Measurements from ENCODE around the gene IGDCC3.

Gene IGDCC3

GRCh38 chr15:65336493-65337435, 41.0 kb downstream of the IGDCC3 start:
- Mint-ChIP-seq H3K36me3 (ENCODE audit: insufficient read depth) (no peaks in the 10 kb centered on the region), H3K27me3 (peaks cover 32 to 76% of the 10 kb centered on the region in 2 donors), H3K9me3 (no peaks in the 10 kb centered on the region), H3K4me3 (no peak overlapping the region), H3K4me1 (ENCODE audit: low read depth in 2 of 2) (peaks cover 0 to 4% of the 10 kb centered on the region in 2 donors), H3K27ac (no peak overlapping the region)
- no peak for ATAC-seq (replicated peaks)
- DNase-seq: no peak

- Mint-ChIP-seq H3K27ac (no peak overlapping the region), H3K27me3 (peaks cover 34 to 82% of the 10 kb centered on the region in 2 donors), H3K36me3 (ENCODE audit: insufficient read depth) (no peaks in the 10 kb centered on the region), H3K9me3 (no peaks in the 10 kb centered on the region), H3K4me3 (no peak overlapping the region), H3K4me1 (ENCODE audit: low read depth in 2 of 2) (peaks cover 0 to 4% of the 10 kb centered on the region in 2 donors)
- no peak for ATAC-seq (replicated peaks)
- no peak for DNase-seq
Observed at GRCh38 chr15:65335278-65336055, 42.3 kb downstream of the IGDCC3 start.

GRCh38 chr15:65334586-65335231, 43.1 kb downstream of the IGDCC3 start:
- Mint-ChIP-seq H3K9me3 (no peaks in the 10 kb centered on the region), H3K27me3 (peaks cover 26 to 79% of the 10 kb centered on the region in 2 donors), H3K36me3 (ENCODE audit: insufficient read depth) (no peaks in the 10 kb centered on the region), H3K4me3 (no peak overlapping the region), H3K27ac (no peak overlapping the region), H3K4me1 (ENCODE audit: low read depth in 2 of 2) (peaks cover 0 to 2% of the 10 kb centered on the region in 2 donors)
- ATAC-seq (replicated peaks) (no peak), DNase-seq (no peak)

GRCh38 chr15:65333856-65334255, 43.9 kb downstream of the IGDCC3 start:
- H3K4me1 Mint-ChIP-seq (ENCODE audit: low read depth in 2 of 2): no peaks in the 10 kb centered on the region
- H3K36me3 Mint-ChIP-seq (ENCODE audit: insufficient read depth): no peaks in the 10 kb centered on the region
- H3K9me3 Mint-ChIP-seq: no peaks in the 10 kb centered on the region
- peaks cover 22 to 78% of the 10 kb centered on the region in 2 donors for H3K27me3 Mint-ChIP-seq
- no peak for ATAC-seq (replicated peaks)
- H3K4me3 Mint-ChIP-seq: no peak overlapping the region
- no peak for DNase-seq
- peak overlapping the region in 1 of 2 donors; percentile 20 for H3K27ac Mint-ChIP-seq

- no peak overlapping the region for H3K27ac Mint-ChIP-seq
- H3K36me3 Mint-ChIP-seq (ENCODE audit: insufficient read depth): no peaks in the 10 kb centered on the region
- H3K4me3 Mint-ChIP-seq: no peak overlapping the region
- peaks cover 24 to 75% of the 10 kb centered on the region in 2 donors for H3K27me3 Mint-ChIP-seq
- no peak for ATAC-seq (replicated peaks)
- no peaks in the 10 kb centered on the region for H3K9me3 Mint-ChIP-seq
- H3K4me1 Mint-ChIP-seq (ENCODE audit: low read depth in 2 of 2): no peaks in the 10 kb centered on the region
- DNase-seq: no peak
Observed at GRCh38 chr15:65333148-65333820, 44.5 kb downstream of the IGDCC3 start.

GRCh38 chr15:65332391-65333147, 45.2 kb downstream of the IGDCC3 start:
- no peaks in the 10 kb centered on the region for H3K9me3 Mint-ChIP-seq
- H3K4me3 Mint-ChIP-seq: no peak overlapping the region
- peaks cover 3% of the 10 kb centered on the region for H3K36me3 Mint-ChIP-seq (ENCODE audit: insufficient read depth)
- ATAC-seq (replicated peaks): no peak
- peaks cover 31 to 80% of the 10 kb centered on the region in 2 donors for H3K27me3 Mint-ChIP-seq
- H3K4me1 Mint-ChIP-seq (ENCODE audit: low read depth in 2 of 2): no peaks in the 10 kb centered on the region
- no peak overlapping the region for H3K27ac Mint-ChIP-seq
- DNase-seq: no peak

GRCh38 chr15:65331811-65332210, 46.0 kb downstream of the IGDCC3 start:
- ATAC-seq (replicated peaks) (no peak), DNase-seq (no peak)
- H3K36me3 Mint-ChIP-seq (ENCODE audit: insufficient read depth): peaks cover 3% of the 10 kb centered on the region
- H3K27me3 Mint-ChIP-seq: peaks cover 32 to 75% of the 10 kb centered on the region in 2 donors
- H3K9me3 Mint-ChIP-seq: no peaks in the 10 kb centered on the region
- no peaks in the 10 kb centered on the region for H3K4me1 Mint-ChIP-seq (ENCODE audit: low read depth in 2 of 2)
- no peak overlapping the region for H3K4me3 Mint-ChIP-seq
- H3K27ac Mint-ChIP-seq: no peak overlapping the region

- Mint-ChIP-seq H3K4me3 (no peak overlapping the region), H3K4me1 (ENCODE audit: low read depth in 2 of 2) (no peaks in the 10 kb centered on the region), H3K27ac (no peak overlapping the region), H3K36me3 (ENCODE audit: insufficient read depth) (peaks cover 3% of the 10 kb centered on the region), H3K27me3 (peaks cover 29 to 68% of the 10 kb centered on the region in 2 donors), H3K9me3 (no peaks in the 10 kb centered on the region)
- ATAC-seq (replicated peaks): no peak
- no peak for DNase-seq
Observed at GRCh38 chr15:65330934-65331645, 46.7 kb downstream of the IGDCC3 start.

GRCh38 chr15:65329984-65330735, 47.6 kb downstream of the IGDCC3 start:
- ATAC-seq (replicated peaks) (no peak), DNase-seq (no peak)
- no peaks in the 10 kb centered on the region for H3K4me1 Mint-ChIP-seq (ENCODE audit: low read depth in 2 of 2)
- H3K36me3 Mint-ChIP-seq (ENCODE audit: insufficient read depth): peaks cover 3% of the 10 kb centered on the region
- H3K27me3 Mint-ChIP-seq: peaks cover 23 to 66% of the 10 kb centered on the region in 2 donors
- H3K27ac Mint-ChIP-seq: no peak overlapping the region
- no peak overlapping the region for H3K4me3 Mint-ChIP-seq
- H3K9me3 Mint-ChIP-seq: no peaks in the 10 kb centered on the region

GRCh38 chr15:65329288-65329983, 48.4 kb downstream of the IGDCC3 start:
- ATAC-seq (replicated peaks) (no peak), DNase-seq (no peak)
- H3K4me1 Mint-ChIP-seq (ENCODE audit: low read depth in 2 of 2): no peaks in the 10 kb centered on the region
- H3K27ac Mint-ChIP-seq: no peak overlapping the region
- H3K4me3 Mint-ChIP-seq: no peak overlapping the region
- H3K27me3 Mint-ChIP-seq: peaks cover 23 to 69% of the 10 kb centered on the region in 2 donors
- H3K9me3 Mint-ChIP-seq: no peaks in the 10 kb centered on the region
- H3K36me3 Mint-ChIP-seq (ENCODE audit: insufficient read depth): peaks cover 3% of the 10 kb centered on the region

Data from effector memory CD8-positive, alpha-beta T cell (primary cell).